Stimulated activated naive CD4-positive, alpha-beta T cell (primary cell): ENCODE measurements around the gene FAIM2.

Source experiments
- DNase-seq, 6 experiments: peaks; one replicate each; lab custom pipeline; 2025; lab: John Stamatoyannopoulos, UW

The FAIM2 gene

DNA sequence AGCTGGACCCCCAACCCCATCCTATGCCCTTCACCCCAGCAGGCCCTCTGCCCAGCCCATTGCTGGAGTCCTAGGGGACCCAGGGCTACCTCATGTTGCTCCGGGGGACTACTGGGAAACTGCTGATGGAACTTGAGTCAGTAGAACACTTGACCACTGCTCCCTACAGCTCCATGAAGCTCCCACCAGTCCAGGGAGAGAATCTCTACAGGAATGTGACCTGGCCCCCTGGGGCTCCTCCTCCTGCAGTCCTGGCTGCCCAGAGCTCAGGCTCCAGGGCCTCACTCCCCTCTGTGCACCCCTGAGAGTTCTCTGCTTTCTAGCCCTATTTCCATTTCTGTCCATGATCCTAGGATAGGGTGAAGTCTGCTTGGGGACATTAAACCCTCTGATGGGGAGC, 36.0 kb upstream of the FAIM2 start:
- no peak for DNase-seq

GRCh38 chr12:49939307-49939706, 35.6 kb upstream of the FAIM2 start:
- DNase-seq, result no peak

GRCh38 chr12:49937639-49938300, 34.1 kb upstream of the FAIM2 start:
- no peak for DNase-seq

DNA sequence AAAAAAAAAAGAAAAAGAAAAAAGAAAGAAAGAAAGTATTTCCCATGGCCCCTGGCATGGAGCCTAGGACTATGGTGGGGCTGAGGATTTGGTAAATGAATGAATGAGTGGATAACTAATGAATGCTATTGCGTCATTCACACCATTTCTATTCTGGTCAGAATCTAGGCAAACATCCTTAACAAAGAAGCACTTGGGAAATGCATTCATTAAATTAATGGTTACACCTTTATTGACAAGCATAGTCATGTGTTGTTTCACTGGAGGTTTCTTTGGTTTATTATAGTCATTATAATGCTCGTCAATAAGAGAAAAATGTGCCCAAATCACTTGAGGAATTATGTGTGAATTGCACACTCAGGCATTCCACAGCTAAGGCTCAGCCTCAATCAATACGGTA, 33.2 kb upstream of the FAIM2 start:
- DNase-seq, result no peak

- no peak for DNase-seq
Observed at GRCh38 chr12:49934505-49934904, 30.8 kb upstream of the FAIM2 start.

DNA sequence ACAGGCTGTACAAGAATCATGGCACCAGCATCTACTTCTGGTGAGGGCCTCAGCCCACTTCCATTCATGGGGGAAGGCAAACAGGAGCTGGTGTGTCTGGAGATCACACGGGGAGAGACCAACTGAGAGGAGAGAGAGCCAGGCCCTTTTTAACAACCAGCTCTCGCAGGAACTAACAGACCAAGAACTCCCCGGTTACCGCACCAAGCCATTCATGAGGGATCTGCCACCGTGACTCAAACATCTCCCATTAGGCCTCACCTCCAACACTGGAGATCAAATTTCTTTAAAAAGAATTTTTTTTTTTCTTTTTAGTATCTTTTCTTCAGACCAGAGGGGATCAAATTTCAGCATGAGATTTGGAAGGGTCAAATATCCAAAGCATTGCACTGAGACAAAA, 30.1 kb upstream of the FAIM2 start:
- no peak for DNase-seq

DNA sequence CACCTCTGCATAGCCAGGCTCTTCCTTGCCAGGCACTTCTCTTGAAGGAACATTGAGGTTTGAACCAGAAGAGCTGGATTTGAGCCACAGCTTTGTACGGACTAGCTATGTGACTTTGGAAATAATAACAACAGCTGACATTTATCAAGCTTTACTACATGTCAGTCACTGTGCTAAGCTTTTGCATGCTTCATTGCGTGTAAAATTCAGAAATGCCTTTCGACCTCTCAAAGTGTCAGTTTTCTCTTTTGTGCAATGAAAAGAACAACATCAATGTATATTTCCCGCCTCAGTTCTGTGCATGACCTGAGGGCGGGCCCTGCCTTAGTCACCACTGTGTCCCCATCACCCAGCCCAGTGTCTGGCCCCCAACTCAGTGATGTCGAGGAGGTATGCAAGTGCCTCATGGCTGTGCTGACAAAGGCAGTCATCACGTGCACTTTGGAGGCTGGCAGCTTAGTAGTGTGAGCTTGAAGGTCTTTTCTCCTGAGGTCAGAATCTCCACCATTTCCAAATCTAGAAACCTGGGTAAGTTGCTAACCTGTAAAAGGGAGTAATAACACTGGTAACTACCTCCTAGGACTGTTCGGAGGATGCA, 28.9 kb upstream of the FAIM2 start:
- DNase-seq, result no peak

DNA sequence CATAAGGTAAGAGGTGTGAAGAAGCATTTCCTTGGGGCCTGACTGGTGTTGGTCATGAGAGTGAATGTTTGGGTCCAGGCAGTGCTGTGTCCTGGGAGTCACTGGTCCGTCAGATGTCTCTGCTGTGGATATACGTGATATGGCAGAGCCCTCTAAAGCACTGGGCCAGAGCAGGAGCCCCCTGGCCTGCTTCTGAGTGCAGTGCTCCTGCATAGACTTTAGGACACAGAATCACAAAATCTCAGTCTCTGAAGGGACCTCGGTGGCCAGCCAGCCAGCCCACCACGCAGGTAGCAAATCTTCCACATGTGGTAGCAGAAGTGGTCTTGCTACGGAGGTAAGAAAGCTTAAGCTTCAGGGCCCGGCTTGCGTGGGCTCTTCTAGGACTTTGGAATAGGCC, 28.3 kb upstream of the FAIM2 start:
- no peak for DNase-seq

DNA sequence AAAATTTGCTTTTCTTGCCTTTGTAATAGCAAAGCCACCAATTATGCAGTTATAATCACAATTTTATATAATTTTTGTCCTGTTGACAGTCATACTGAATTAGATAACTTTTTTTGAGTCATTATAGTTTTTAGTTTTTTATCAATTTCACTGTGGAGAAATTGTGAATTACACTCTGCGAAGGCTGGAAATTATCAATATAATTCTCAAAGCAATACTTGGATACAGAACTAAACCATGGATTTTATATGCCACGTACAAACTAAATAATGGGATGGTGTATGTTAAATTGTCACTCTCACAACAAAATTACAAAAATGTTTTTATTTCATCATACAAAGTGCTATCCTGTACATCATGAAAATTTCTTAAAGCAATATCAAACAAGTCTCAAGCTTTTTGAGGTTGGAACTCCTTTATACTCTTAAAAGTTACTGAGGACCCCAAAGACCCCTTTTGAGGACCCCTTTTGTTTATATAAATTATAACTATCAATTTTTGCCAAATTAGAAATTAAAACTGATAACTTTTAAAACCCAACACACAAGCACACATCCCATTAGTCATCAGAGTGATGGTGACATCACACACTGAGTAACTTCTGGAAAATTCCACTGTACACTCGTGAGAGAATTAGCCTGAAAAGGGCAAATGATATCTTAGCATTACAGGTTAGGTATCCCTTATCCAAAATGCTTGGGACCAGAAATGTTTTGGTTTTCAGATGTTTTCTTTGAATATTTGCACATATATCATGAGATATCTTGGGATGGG, 27.0 kb upstream of the FAIM2 start:
- no peak for DNase-seq

DNA sequence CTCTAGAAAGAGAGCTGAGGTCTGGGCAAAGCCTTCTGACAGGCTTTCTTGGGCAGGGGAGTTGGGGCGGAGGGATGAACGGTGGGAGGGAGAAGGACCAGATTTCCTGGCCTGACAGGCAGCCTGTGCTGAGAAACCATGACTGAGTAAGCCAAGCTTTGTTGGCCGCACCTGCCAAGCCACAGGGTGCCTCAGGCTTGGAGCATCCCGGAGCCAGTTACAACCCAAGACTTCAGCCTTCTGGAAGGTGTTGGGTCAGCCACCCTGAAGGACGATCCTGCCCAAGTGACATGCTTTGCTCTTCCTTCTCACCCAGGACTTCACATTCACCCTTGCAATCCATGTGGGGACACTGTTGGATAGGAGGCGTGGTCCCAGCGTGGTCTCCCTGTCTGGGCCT, 25.9 kb upstream of the FAIM2 start:
- no peak for DNase-seq

DNA sequence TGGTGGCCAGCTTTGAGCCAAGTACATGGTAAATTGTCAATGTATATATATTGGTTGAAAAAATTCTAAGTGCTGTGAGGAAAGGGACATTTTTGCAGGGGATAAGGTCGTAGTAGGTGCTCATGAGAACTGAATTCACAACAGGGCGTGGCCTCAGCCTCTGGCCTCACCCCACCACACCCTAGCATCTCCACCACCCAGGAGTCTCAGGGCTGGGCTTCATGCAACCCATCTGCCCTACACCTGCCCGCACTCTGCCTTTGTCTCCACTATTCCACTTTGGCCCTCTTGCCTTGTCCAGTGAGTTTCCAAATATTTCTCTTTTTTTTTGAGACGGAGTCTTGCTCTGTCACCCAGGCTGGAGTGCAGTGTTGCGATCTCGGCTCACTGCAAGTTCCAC, 24.8 kb upstream of the FAIM2 start:
- no peak for DNase-seq

DNA sequence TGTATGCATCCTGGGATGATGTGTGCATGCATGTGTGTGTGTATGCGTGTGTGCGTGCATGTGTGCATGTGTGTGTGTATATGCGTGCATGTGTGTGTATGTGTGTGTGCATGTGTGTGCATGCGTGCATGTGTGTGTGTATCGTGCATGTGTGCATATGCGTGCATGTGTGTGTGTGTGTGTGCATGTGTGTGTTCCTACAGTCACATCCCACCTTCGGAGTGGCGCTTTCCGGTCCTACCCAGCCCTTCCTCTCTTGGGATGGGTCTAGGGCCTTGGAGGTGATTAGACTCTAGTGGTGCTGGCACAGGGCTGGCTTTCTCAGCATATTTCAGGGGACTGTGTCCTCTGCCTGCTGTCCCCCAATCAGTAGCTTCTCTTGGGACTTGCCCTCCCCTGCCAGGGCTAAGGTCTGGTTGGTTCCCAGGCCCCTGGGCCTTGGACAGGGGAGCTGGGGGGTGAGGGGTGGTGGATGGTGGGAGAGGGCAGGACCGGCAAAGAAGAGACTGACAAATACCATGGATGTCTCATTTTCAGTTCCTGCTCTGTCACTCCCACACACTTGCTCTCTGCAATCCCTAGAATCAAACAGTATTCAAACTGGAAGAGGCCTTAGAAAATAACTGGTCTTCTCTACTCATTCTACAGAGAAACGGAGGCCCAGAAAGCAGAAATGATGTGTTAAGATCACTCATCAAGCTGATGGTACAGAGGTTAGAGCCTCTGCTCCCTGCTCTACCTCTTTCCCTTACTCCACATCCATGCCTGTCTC, 21.9 kb upstream of the FAIM2 start:
- no peak for DNase-seq

GRCh38 chr12:49924628-49925246, 21.0 kb upstream of the FAIM2 start:
- DNase-seq, result no peak

DNA sequence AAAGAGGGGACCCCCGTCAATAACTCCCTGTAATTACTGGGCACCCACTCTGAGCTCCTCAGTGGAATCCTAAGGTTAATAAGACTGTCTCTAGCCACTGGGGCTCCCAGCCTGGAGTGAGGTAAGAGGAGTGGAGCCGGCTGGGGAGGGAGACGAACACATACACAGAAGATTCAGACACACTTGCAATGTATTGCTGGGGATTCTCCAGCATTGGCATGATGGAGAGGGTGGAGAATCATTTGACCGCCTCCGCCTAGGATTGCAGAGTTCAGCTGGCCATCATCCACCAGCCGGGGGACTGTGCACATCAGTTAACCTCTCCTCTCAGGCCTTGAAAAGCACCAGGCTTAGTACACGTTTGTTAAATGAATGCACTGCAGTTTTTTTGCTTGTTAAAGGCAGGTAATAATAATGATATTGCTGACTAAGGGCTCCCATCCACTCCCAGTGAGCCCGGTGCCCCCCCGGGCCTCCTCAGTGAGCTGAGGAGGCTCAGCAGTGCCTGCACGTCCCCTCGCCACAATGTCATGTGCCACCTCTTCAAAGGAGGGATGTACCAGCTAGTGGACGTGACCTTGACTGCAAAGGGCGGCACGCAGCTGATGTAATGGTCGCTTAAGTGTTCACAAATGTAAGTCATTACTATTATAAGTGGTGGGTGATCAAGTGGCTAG, 20.3 kb upstream of the FAIM2 start:
- DNase-seq, result no peak

- DNase-seq, result no peak
Observed at GRCh38 chr12:49923035-49923644, 19.4 kb upstream of the FAIM2 start.

DNA sequence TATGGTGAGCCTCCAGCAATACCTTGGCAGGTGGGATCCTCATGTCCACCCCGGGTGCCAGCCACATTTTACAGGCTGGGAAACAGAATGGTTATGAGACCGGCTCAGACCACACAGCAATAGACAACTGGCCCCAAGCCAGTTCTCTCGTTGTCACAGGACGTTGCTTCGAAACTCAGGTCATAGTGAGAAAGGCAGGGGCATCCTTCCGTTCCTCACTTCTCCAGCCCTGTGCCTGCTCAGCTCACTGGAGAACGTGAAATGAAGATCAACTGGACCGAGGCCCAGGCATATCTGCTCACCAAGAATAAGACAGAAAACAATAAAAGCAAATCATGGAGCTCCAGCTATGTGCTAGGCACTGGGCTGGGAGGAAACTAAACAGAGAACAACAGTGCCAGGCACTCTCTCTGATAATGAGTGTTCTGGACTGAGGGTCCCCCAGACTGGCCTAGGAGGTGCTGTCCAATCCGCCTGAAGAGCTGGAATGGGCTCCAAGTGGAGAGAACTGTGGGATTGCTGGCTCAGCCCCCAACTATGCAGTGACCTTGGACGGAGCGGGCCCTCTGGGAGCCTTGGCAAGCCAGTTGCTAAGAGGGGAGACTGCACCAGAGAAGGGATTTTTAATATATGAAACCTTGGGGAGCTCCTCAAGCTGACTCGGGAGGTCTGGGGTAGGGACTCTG, 18.8 kb upstream of the FAIM2 start:
- DNase-seq, result no peak

GRCh38 chr12:49921936-49922335, 18.2 kb upstream of the FAIM2 start:
- DNase-seq, result no peak

DNA sequence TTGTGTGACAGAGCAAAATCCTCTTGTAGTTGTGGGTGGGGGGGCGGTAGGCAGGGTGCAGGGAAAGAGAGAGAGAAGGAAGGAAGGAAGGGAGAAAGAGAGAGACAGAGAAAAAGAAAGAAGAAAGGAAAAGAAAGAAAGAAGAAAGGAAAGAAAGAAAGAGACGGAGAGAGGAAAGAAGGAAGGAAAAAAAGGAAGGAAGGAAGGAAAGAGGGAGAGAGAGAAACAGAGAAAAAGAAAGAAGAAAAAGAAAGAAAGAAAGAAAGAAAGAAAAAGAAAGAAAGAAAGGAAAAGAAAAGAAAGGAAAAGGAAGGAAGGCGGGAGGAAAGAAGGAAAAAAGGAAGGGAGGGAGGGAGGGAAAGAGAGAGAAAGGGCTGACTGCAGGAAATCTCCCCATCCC, 17.6 kb upstream of the FAIM2 start:
- DNase-seq, result no peak

- no peak for DNase-seq
Observed at GRCh38 chr12:49920915-49921286, 17.2 kb upstream of the FAIM2 start.

DNA sequence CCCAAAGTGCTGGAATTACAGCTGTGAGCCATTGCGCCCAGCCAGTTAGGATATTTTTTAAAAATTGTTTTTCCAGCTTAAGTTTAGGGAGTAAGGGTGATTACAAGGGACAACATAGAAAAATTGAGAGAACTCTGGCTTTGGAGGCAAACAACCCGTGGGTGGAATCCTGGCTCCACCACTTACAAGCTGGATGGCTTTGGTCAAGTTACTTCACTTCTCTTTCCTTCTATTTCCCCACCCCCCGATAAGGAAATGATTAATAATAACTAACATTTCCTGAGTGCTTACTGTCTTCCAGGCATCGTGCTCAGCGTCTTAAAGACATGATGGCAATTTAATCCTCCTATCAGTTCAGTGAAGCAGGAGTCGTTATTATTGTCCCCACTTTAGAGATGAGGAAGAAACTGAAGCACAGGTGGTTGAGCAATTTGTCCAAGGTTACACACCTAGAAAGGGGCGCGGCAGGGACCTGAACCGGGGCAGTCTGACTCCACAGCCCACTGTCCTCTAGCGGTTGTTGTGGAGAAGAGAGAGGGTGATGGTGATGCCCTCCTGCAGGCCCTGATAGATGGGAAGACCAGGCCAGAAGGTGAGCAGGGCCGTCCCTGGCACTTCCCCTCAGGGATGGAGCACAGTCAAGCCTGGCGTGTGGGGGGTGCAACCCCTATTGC, 16.7 kb upstream of the FAIM2 start:
- no peak for DNase-seq
